ENCODE results near the gene TMEM119.

- TF ChIP-seq CTCF (IDR thresholded peaks at IDR 0.05) (no peak), ZFX (IDR thresholded peaks at IDR 0.05; ENCODE audit: borderline replicate concordance) (no peak)
Observed at GRCh38 chr12:108614639-108615038, 16.8 kb upstream of the TMEM119 start.
